ENCODE measurements around the gene ZNF785.

GRCh38 chr16:30565984-30566383 is 19.5 kb downstream of the ZNF785 start:
- TF ChIP-seq SUZ12 (IDR thresholded peaks at IDR 0.05; ENCODE audit: extremely low read depth, insufficient read depth, insufficient read length), result no peak
- TF ChIP-seq ZNF274 (IDR thresholded peaks at IDR 0.05; ENCODE audit: low read depth, low read length), result no peak
